PC-9 (cell line): Measurements from ENCODE around the gene FBXO47. TPM values are rescaled to one million over a fixed set of nuclear protein-coding genes. Genes with fewer than 3 reads are reported as not detected.
"Not testable (repeated sequence)": the region's sequence is repeated elsewhere in the genome, so short reads cannot be mapped to it uniquely, and the experiment has no call there.

Experiments used
- BruUV-seq: library from RNA; stranded (reverse); fragments of 400-500 nt; replicated peaks from 2 replicates; lab custom pipeline; 2021; lab: Mats Ljungman, UMichigan
- CTCF ChIA-PET: fragments of 300-600 bp; sonication (Branson Sonifier 250); formaldehyde crosslinking; loops from one replicate; lab custom pipeline; 2022; ENCODE audit warnings: antibody characterized with exemption; lab: Charles Lee
- POLR2A ChIA-PET: fragments of 300-600 bp; sonication (Branson Sonifier 250); formaldehyde crosslinking; loops from one replicate; lab custom pipeline; 2022; ENCODE audit warnings: antibody characterized with exemption; ENCODE audit not compliant: unreplicated experiment; lab: Charles Lee
- DNase-seq, 2 experiments: peaks; one replicate each; pipeline versions ENCODE4 v3.0.0 to v3.0.0-alpha.2; 2015 to 2022; ENCODE audit warnings: mixed read lengths in 1 of 2
- H2AFZ ChIP-seq: fragments of 200-600 bp; sonication (generic); 2 replicates; pipeline ENCODE4 v1.8.1; 2017; ENCODE audit warnings: antibody characterized with exemption
- H3F3A ChIP-seq: fragments of 200-600 bp; sonication (generic); 2 replicates; pipeline ENCODE4 v1.8.1; 2017; ENCODE audit warnings: antibody characterized with exemption, mild to moderate bottlenecking, low read depth; ENCODE audit not compliant: insufficient read depth
- H3K27ac ChIP-seq: fragments of 200-600 bp; sonication (generic); 2 replicates; pipeline ENCODE4 v1.6.1; 2016; ENCODE audit warnings: mixed run types
- H3K27me3 ChIP-seq: fragments of 200-600 bp; sonication (generic); 2 replicates; pipeline ENCODE4 v1.6.1; 2016; ENCODE audit warnings: low read depth, mixed run types; ENCODE audit not compliant: insufficient read depth
- H3K36me3 ChIP-seq: fragments of 200-600 bp; sonication (generic); 2 replicates; pipeline ENCODE4 v1.6.1; 2016; ENCODE audit warnings: low read depth, mixed run types
- H3K4me1 ChIP-seq: fragments of 200-600 bp; sonication (generic); replicated peaks from 2 replicates; pipeline ENCODE4 v1.6.1; 2016; ENCODE audit warnings: mixed run types; ENCODE audit not compliant: insufficient read depth
- H3K4me2 ChIP-seq: fragments of 200-600 bp; sonication (generic); 2 replicates; pipeline ENCODE4 v1.6.1; 2017; ENCODE audit warnings: mixed run types
- H3K4me3 ChIP-seq: fragments of 200-600 bp; sonication (generic); 2 replicates; pipeline ENCODE4 v1.6.1; 2016; ENCODE audit warnings: mixed run types
- H3K79me2 ChIP-seq: fragments of 200-600 bp; sonication (generic); 2 replicates; pipeline ENCODE4 v1.6.1; 2017; ENCODE audit warnings: low read depth, mixed run types
- H3K9me2 ChIP-seq: fragments of 200-600 bp; sonication (generic); 2 replicates; pipeline ENCODE4 v1.8.1; 2017; ENCODE audit warnings: mild to moderate bottlenecking; ENCODE audit not compliant: insufficient read depth
- H3K9me3 ChIP-seq: fragments of 200-600 bp; sonication (generic); 2 replicates; pipeline ENCODE4 v1.8.1; 2016; ENCODE audit warnings: low read depth; ENCODE audit not compliant: insufficient read depth
- H4K20me1 ChIP-seq: fragments of 200-600 bp; sonication (generic); 2 replicates; pipeline ENCODE4 v1.8.1; 2017; ENCODE audit not compliant: insufficient read depth
- CTCF ChIP-seq: fragments of 200-600 bp; sonication (generic); conservative IDR thresholded peaks from 2 replicates; pipeline ENCODE4 v1.6.1; 2017; ENCODE audit warnings: mixed run types, antibody characterized with exemption, mild to moderate bottlenecking, moderate library complexity
- EZH2 ChIP-seq: fragments of 200-600 bp; sonication (generic); IDR thresholded peaks from 2 replicates; pipeline ENCODE4 v1.8.0; 2017; ENCODE audit warnings: antibody characterized with exemption, low read depth
- intact Hi-C: fragments of 100-400 bp; cut with micrococcal nuclease; formaldehyde crosslinking; loops from one replicate; pipeline ENCODE4 v1.10.0; 2022; ENCODE audit not compliant: unreplicated experiment
- total RNA-seq: library from RNA; stranded (reverse); gene quantifications from 2 replicates; pipeline ENCODE4 v1.2.3, GENCODE V29; 2021

Gene FBXO47
- total RNA-seq, 1 experiment from 2014 or later: not detected

- Histone ChIP-seq H4K20me1 (no peaks in the 10 kb centered on the region), H3K79me2 (no peaks in the 10 kb centered on the region), H3K9me3 (no peaks in the 10 kb centered on the region), H3K27me3 (no peaks in the 10 kb centered on the region), H3K4me2 (no peak overlapping the region), H3K9me2 (no peaks in the 10 kb centered on the region), H3K27ac (no peak overlapping the region), H2AFZ (no peak overlapping the region), H3F3A (peaks cover 4% of the 10 kb centered on the region; the same call in 1 of the 2 replicates), H3K4me3 (no peak overlapping the region), H3K4me1 (no peaks in the 10 kb centered on the region), H3K36me3 (no peaks in the 10 kb centered on the region)
- CTCF ChIA-PET: interaction anchor here (0.7 kb wide), 1 partner anchor 254 kb away, joined by 3 read pairs; no protein-coding TSS in a partner anchor
- DNase-seq: no peak
- POLR2A ChIA-PET: no interaction called here
- BruUV-seq: no TSS peak
- intact Hi-C loops: no loop called here
- TF ChIP-seq CTCF: no peak
- TF ChIP-seq EZH2: no peak
Measured at GRCh38 chr17:38978180-38978579, 11.0 kb upstream of the FBXO47 start.

GRCh38 chr17:38976187-38976551 is 9.0 kb upstream of the FBXO47 start:
- H3K9me3 ChIP-seq, H3K9me2 ChIP-seq, H3K4me3 ChIP-seq, H3K36me3 ChIP-seq, H4K20me1 ChIP-seq, H3K27ac ChIP-seq, H3K27me3 ChIP-seq, H2AFZ ChIP-seq, H3K4me2 ChIP-seq, DNase-seq, BruUV-seq, H3K79me2 ChIP-seq, POLR2A ChIA-PET, H3F3A ChIP-seq, H3K4me1 ChIP-seq, intact Hi-C loops: not testable (repeated sequence)
- CTCF ChIA-PET: interaction anchor here (0.7 to 0.8 kb wide), 2 partner anchors 85 to 587 kb away, joined by 6 to 11 read pairs; no protein-coding TSS in a partner anchor

GRCh38 chr17:38970804-38971203 is 3.6 kb upstream of the FBXO47 start:
- Histone ChIP-seq H3K4me3 (no peak overlapping the region), H3F3A (peaks cover 9% of the 10 kb centered on the region; the same call in 1 of the 2 replicates), H3K9me2 (no peaks in the 10 kb centered on the region), H3K4me2 (no peak overlapping the region), H3K36me3 (no peaks in the 10 kb centered on the region), H3K4me1 (no peaks in the 10 kb centered on the region), H3K9me3 (no peaks in the 10 kb centered on the region), H3K27ac (no peak overlapping the region), H2AFZ (no peak overlapping the region), H4K20me1 (no peaks in the 10 kb centered on the region), H3K79me2 (no peaks in the 10 kb centered on the region), H3K27me3 (no peaks in the 10 kb centered on the region)
- ChIA-PET CTCF (interaction anchor here (1.3 kb wide), 1 partner anchor 12 kb away, joined by 4 read pairs; no protein-coding TSS in a partner anchor), POLR2A (no interaction called here)
- TF ChIP-seq CTCF (no peak), EZH2 (no peak)
- BruUV-seq: no TSS peak
- no peak for DNase-seq
- intact Hi-C loops: no loop called here

GRCh38 chr17:38970128-38970527 is 2.9 kb upstream of the FBXO47 start:
- TF ChIP-seq EZH2 (no peak), CTCF (no peak; the same call in 1 of the 2 replicates)
- no peaks in the 10 kb centered on the region for H4K20me1 ChIP-seq
- H3K27me3 ChIP-seq: no peaks in the 10 kb centered on the region
- intact Hi-C loops: no loop called here
- no TSS peak for BruUV-seq
- H3K9me2 ChIP-seq: no peaks in the 10 kb centered on the region
- no peak overlapping the region for H3K4me2 ChIP-seq
- H2AFZ ChIP-seq: no peak overlapping the region
- H3K79me2 ChIP-seq: no peaks in the 10 kb centered on the region
- no peak overlapping the region for H3K4me3 ChIP-seq
- H3F3A ChIP-seq: peaks cover 9% of the 10 kb centered on the region; the same call in 1 of the 2 replicates
- no peaks in the 10 kb centered on the region for H3K36me3 ChIP-seq
- CTCF ChIA-PET: no interaction called here
- POLR2A ChIA-PET: no interaction called here
- no peaks in the 10 kb centered on the region for H3K9me3 ChIP-seq
- no peak for DNase-seq
- H3K4me1 ChIP-seq: no peaks in the 10 kb centered on the region
- H3K27ac ChIP-seq: no peak overlapping the region
